HepG2 (cell line): Measurements from ENCODE around the gene ATP6V1G2. TPM values are rescaled to one million over a fixed set of nuclear protein-coding genes. Genes with fewer than 3 reads are reported as not detected.

Experiments used
- AGO2 ChIP-seq: fragments of 200-400 bp; formaldehyde crosslinking; optimal IDR thresholded peaks from 2 replicates; pipeline ENCODE3; 2017; ENCODE audit warnings: mild to moderate bottlenecking, low read depth, low read length, moderate library complexity
- CREM ChIP-seq, 2 experiments: sonication (generic) in 1 of 2; formaldehyde crosslinking in 1 of 2; IDR thresholded peaks; 2 replicates each; pipeline versions ENCODE4 v1.4.0 to v1.6.1; 2016 to 2020; ENCODE audit warnings: antibody characterized with exemption in 1 of 2, mild to moderate bottlenecking in 1 of 2, missing genetic modification reagents in 1 of 2
- GABPB1 ChIP-seq: IDR thresholded peaks from 2 replicates; pipeline ENCODE4 v1.6.1; 2016; ENCODE audit warnings: mild to moderate bottlenecking, missing genetic modification reagents, moderate library complexity, missing compliant biosample characterization
- KLF13 ChIP-seq: sonication (generic); formaldehyde crosslinking; IDR thresholded peaks from 2 replicates; pipeline ENCODE4 v1.4.0; 2020; ENCODE audit warnings: mild to moderate bottlenecking, missing genetic modification reagents
- MXD4 ChIP-seq: IDR thresholded peaks from 2 replicates; pipeline ENCODE4 v1.6.1; 2016; ENCODE audit warnings: mild to moderate bottlenecking, missing biosample characterization, missing genetic modification reagents
- NFKB2 ChIP-seq: sonication (generic); formaldehyde crosslinking; IDR thresholded peaks from 2 replicates; pipeline ENCODE4 v1.4.0; 2020; ENCODE audit warnings: missing genetic modification reagents, borderline replicate concordance
- ZNF205 ChIP-seq: IDR thresholded peaks from 2 replicates; pipeline ENCODE4 v1.6.1; 2018; ENCODE audit warnings: missing biosample characterization, missing genetic modification reagents
- ZNF335 ChIP-seq: sonication (generic); formaldehyde crosslinking; IDR thresholded peaks from 2 replicates; pipeline ENCODE4 v1.4.0; 2020; ENCODE audit warnings: missing genetic modification reagents
- ZNF451 ChIP-seq: sonication (generic); formaldehyde crosslinking; IDR thresholded peaks from 2 replicates; pipeline ENCODE4 v1.5.0; 2020; ENCODE audit warnings: mild to moderate bottlenecking, missing genetic modification reagents
- ZNF550 ChIP-seq: sonication (generic); formaldehyde crosslinking; IDR thresholded peaks from 2 replicates; pipeline ENCODE4 v1.4.0; 2020; ENCODE audit warnings: mild to moderate bottlenecking, missing genetic modification reagents, borderline replicate concordance
- ZNF556 ChIP-seq: sonication (generic); formaldehyde crosslinking; IDR thresholded peaks from 2 replicates; pipeline ENCODE4 v1.4.0; 2020; ENCODE audit warnings: mild to moderate bottlenecking, missing genetic modification reagents, borderline replicate concordance
- ZNF768 ChIP-seq: sonication (generic); formaldehyde crosslinking; IDR thresholded peaks from 2 replicates; pipeline ENCODE4 v1.4.0; 2020; ENCODE audit warnings: missing genetic modification reagents
- ZSCAN31 ChIP-seq: sonication (generic); formaldehyde crosslinking; IDR thresholded peaks from 2 replicates; pipeline ENCODE4 v1.5.0; 2020; ENCODE audit warnings: low read depth, mild to moderate bottlenecking, missing genetic modification reagents
- polyA plus RNA-seq, 8 experiments: library from polyadenylated mRNA; depleted of rRNA in 3 of 8; stranded (reverse) in 7 of 8; unstranded in 1 of 8; fragments of >200 nt; fragmentation: Illumina TruSeq in 4 of 8; extraction: Trizol in 4 of 8; gene quantifications; 2 replicates each; pipeline versions ENCODE4 v1.2.1 to v1.2.3, GENCODE V29; 2011 to 2016; ENCODE audit warnings: low read depth in 4 of 8, missing spikeins in 1 of 8, mixed read lengths in 1 of 8; ENCODE audit not compliant: insufficient read depth in 1 of 8
- total RNA-seq, 5 experiments: library from RNA; depleted of rRNA; stranded (reverse); fragments of >200 nt; fragmentation: Illumina TruSeq; extraction: Trizol; gene quantifications; 2 replicates each; pipeline ENCODE4 v1.2.3, GENCODE V29; 2016; ENCODE audit warnings: low read depth in 1 of 5
- TF ChIP-seq, protein P1 (sequence below): IDR thresholded peaks from 2 replicates; pipeline ENCODE4 v1.6.1; 2018; ENCODE audit warnings: missing genetic modification reagents
- TF ChIP-seq, protein P2 (sequence below): sonication (generic); formaldehyde crosslinking; IDR thresholded peaks from 2 replicates; pipeline ENCODE4 v1.5.1; 2020; ENCODE audit warnings: mild to moderate bottlenecking, missing genetic modification reagents, borderline replicate concordance
- TF ChIP-seq, protein P3 (sequence below): IDR thresholded peaks from 2 replicates; pipeline ENCODE4 v1.6.1; 2018; ENCODE audit warnings: missing genetic modification reagents, mild to moderate bottlenecking, missing compliant biosample characterization

The ATP6V1G2 gene
- total and polyA plus RNA-seq, 2 of the 13 experiments (the other 11 are each of a cell fraction or from before 2014, with no cell fraction given), result 0.27 to 0.83 TPM

DNA sequence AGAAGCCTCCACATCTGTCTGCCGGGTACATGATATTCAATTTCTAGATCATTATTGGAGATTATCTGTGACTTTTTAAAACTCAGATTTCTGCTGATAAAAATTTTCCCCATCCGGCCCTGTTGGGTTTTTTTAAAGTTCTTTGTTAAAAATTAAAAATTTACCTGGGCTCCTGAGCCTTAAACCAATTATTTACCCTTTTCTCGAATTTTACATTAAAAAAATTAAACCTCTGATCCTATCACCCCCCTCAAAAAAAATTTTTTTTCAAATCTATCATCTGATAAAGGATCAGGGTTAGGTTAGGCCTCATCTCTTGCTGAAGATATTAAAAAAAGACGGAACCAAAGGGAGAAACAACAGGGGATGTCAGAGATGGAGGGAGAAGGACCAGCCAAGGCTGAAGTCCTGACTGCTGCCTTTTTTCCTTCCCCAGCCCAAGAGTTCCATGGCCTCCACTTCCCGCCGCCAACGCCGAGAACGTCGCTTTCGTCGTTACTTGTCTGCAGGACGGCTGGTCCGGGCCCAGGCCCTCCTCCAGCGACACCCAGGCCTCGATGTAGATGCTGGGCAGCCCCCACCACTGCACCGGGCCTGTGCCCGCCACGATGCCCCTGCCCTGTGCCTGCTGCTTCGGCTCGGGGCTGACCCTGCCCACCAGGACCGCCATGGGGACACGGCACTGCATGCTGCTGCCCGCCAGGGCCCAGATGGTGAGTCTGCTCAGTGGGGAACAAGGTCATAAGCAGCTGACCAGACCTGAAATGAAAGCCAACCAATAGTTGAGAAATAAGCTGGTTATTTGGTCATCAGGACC lies 1.5 kb upstream of the ATP6V1G2 start (continued):
- no peak for TF ChIP-seq ZNF205
- peak; percentile 70 for TF ChIP-seq AGO2
- TF ChIP-seq ZNF451 (CRISPR knock-in tag), result 0 out of 2 replicates have a peak, but pooled peaks have one; percentile 41
- peak; percentile 43; the same call in 1 of the 2 replicates for TF ChIP-seq NFKB2
- TF ChIP-seq, protein P1, sequence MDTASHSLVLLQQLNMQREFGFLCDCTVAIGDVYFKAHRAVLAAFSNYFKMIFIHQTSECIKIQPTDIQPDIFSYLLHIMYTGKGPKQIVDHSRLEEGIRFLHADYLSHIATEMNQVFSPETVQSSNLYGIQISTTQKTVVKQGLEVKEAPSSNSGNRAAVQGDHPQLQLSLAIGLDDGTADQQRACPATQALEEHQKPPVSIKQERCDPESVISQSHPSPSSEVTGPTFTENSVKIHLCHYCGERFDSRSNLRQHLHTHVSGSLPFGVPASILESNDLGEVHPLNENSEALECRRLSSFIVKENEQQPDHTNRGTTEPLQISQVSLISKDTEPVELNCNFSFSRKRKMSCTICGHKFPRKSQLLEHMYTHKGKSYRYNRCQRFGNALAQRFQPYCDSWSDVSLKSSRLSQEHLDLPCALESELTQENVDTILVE (CRISPR knock-in tag), result 0 out of 2 replicates have a peak, but pooled peaks have one; percentile 25
- 0 out of 2 replicates have a peak, but pooled peaks have one; percentile 70 for TF ChIP-seq ZNF550 (CRISPR knock-in tag)
- peak; percentile 72; the same call in 1 of the 2 replicates for TF ChIP-seq ZNF768 (CRISPR knock-in tag)
- TF ChIP-seq ZSCAN31 (CRISPR knock-in tag), result 0 out of 2 replicates have a peak, but pooled peaks have one; percentile 0
- no peak for TF ChIP-seq ZNF335 (CRISPR knock-in tag)
- TF ChIP-seq, protein P2, sequence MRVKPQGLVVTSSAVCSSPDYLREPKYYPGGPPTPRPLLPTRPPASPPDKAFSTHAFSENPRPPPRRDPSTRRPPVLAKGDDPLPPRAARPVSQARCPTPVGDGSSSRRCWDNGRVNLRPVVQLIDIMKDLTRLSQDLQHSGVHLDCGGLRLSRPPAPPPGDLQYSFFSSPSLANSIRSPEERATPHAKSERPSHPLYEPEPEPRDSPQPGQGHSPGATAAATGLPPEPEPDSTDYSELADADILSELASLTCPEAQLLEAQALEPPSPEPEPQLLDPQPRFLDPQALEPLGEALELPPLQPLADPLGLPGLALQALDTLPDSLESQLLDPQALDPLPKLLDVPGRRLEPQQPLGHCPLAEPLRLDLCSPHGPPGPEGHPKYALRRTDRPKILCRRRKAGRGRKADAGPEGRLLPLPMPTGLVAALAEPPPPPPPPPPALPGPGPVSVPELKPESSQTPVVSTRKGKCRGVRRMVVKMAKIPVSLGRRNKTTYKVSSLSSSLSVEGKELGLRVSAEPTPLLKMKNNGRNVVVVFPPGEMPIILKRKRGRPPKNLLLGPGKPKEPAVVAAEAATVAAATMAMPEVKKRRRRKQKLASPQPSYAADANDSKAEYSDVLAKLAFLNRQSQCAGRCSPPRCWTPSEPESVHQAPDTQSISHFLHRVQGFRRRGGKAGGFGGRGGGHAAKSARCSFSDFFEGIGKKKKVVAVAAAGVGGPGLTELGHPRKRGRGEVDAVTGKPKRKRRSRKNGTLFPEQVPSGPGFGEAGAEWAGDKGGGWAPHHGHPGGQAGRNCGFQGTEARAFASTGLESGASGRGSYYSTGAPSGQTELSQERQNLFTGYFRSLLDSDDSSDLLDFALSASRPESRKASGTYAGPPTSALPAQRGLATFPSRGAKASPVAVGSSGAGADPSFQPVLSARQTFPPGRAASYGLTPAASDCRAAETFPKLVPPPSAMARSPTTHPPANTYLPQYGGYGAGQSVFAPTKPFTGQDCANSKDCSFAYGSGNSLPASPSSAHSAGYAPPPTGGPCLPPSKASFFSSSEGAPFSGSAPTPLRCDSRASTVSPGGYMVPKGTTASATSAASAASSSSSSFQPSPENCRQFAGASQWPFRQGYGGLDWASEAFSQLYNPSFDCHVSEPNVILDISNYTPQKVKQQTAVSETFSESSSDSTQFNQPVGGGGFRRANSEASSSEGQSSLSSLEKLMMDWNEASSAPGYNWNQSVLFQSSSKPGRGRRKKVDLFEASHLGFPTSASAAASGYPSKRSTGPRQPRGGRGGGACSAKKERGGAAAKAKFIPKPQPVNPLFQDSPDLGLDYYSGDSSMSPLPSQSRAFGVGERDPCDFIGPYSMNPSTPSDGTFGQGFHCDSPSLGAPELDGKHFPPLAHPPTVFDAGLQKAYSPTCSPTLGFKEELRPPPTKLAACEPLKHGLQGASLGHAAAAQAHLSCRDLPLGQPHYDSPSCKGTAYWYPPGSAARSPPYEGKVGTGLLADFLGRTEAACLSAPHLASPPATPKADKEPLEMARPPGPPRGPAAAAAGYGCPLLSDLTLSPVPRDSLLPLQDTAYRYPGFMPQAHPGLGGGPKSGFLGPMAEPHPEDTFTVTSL (CRISPR knock-in tag), result 0 out of 2 replicates have a peak, but pooled peaks have one; percentile 10
- 0 out of 2 replicates have a peak, but pooled peaks have one; percentile 80 for TF ChIP-seq KLF13 (CRISPR knock-in tag)
- 0 out of 2 replicates have a peak, but pooled peaks have one; percentile 35 for TF ChIP-seq GABPB1 (CRISPR knock-in tag)
- TF ChIP-seq ZNF556, result 0 out of 2 replicates have a peak, but pooled peaks have one; percentile 31
- TF ChIP-seq MXD4, result no peak
- TF ChIP-seq, protein P3, sequence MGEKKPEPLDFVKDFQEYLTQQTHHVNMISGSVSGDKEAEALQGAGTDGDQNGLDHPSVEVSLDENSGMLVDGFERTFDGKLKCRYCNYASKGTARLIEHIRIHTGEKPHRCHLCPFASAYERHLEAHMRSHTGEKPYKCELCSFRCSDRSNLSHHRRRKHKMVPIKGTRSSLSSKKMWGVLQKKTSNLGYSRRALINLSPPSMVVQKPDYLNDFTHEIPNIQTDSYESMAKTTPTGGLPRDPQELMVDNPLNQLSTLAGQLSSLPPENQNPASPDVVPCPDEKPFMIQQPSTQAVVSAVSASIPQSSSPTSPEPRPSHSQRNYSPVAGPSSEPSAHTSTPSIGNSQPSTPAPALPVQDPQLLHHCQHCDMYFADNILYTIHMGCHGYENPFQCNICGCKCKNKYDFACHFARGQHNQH, result 0 out of 2 replicates have a peak, but pooled peaks have one; percentile 6
- 0 out of 2 replicates have a peak, but pooled peaks have one; percentile 7 for TF ChIP-seq CREM (IDR thresholded peaks at IDR 0.05)
- TF ChIP-seq CREM (CRISPR knock-in tag; IDR thresholded peaks at IDR 0.05), result no peak
